Natural killer cell (primary cell): ENCODE measurements around the gene PDE3A. TPM values are rescaled to one million over a fixed set of nuclear protein-coding genes. Genes with fewer than 3 reads are reported as not detected.

Source experiments
- ATAC-seq, 3 donors: fragments of 150-1000 bp in 2 of 3; fragments of 200-7000 bp in 1 of 3; cut with Tn5 transposase; 1 replicate in 1 of 3; 2 replicates in 2 of 3; pipeline ENCODE4 v1.10.0; 2021; ENCODE audit warnings: mild to moderate bottlenecking in 2 of 3, moderate library complexity in 2 of 3
- DNase-seq, 2 donors: peaks; one replicate each; pipeline versions ENCODE4 v3.0.0 to v3.0.0-alpha.2; 2013 to 2021; ENCODE audit warnings: mixed read lengths in 1 of 2
- H3K27ac ChIP-seq: one replicate; pipeline ENCODE4 v1.5.1; 2013; ENCODE audit warnings: mild to moderate bottlenecking, low read length
- H3K27me3 ChIP-seq: one replicate; pipeline ENCODE4 v1.6.1; 2013; ENCODE audit warnings: low read length; ENCODE audit not compliant: control insufficient read depth, insufficient read depth
- H3K36me3 ChIP-seq: one replicate; pipeline ENCODE4 v1.6.1; 2013; ENCODE audit warnings: low read length; ENCODE audit not compliant: control insufficient read depth, insufficient read depth
- H3K4me1 ChIP-seq: one replicate; pipeline ENCODE4 v1.6.1; 2013; ENCODE audit warnings: low read length; ENCODE audit not compliant: control insufficient read depth, insufficient read depth
- H3K4me3 ChIP-seq: one replicate; pipeline ENCODE4 v1.5.1; 2013; ENCODE audit warnings: low read length
- H3K9me3 ChIP-seq: one replicate; pipeline ENCODE4 v1.6.1; 2013; ENCODE audit warnings: low read length; ENCODE audit not compliant: control insufficient read depth, insufficient read depth
- H3K27ac Mint-ChIP-seq, 2 donors: one replicate each; pipeline ENCODE4 v1.8.0; 2022; ENCODE audit warnings: mild to moderate bottlenecking in 2 of 2, mixed read lengths in 2 of 2, moderate library complexity in 1 of 2
- H3K27me3 Mint-ChIP-seq, 2 donors: one replicate each; pipeline ENCODE4 v1.8.0; 2022; ENCODE audit warnings: low read depth in 2 of 2, mixed read lengths in 2 of 2
- H3K36me3 Mint-ChIP-seq: one replicate; pipeline ENCODE4 v1.8.0; 2022; ENCODE audit warnings: mixed read lengths
- H3K4me1 Mint-ChIP-seq, 2 donors: one replicate each; pipeline ENCODE4 v1.8.0; 2022; ENCODE audit warnings: mixed read lengths in 2 of 2
- H3K4me3 Mint-ChIP-seq: one replicate; pipeline ENCODE4 v1.8.0; 2022; ENCODE audit warnings: mild to moderate bottlenecking, moderate library complexity, mixed read lengths
- H3K9me3 Mint-ChIP-seq, 2 donors: one replicate each; pipeline ENCODE4 v1.8.0; 2022; ENCODE audit warnings: mixed read lengths in 2 of 2
- WGBS: methylation state at CpG from one replicate; pipeline ENCODE4 v1.1.7; 2013; ENCODE audit warnings: missing lambda C conversion rate; ENCODE audit not compliant: insufficient coverage; 5-methylcytosine and 5-hydroxymethylcytosine counted together
- intact Hi-C: fragments of 100-400 bp; cut with micrococcal nuclease; formaldehyde crosslinking; loops from one replicate; pipeline ENCODE4 v1.14.2; 2022
- total RNA-seq, 4 donors: library from RNA; stranded (reverse); fragments of 120-200 nt in 1 of 4; gene quantifications; one replicate each; pipeline versions ENCODE4 v1.2.3 to v1.2.4, GENCODE V29; 2013 to 2022
- TF ChIP-seq, protein P1 (sequence below): fragments of 200-600 bp; IDR thresholded peaks from one replicate; pipeline ENCODE4 v1.8.0; 2022; ENCODE audit warnings: antibody characterized with exemption

PDE3A gene
- total RNA-seq, 3 donors from 2014 or later (not counting 1 experiment from before 2014, with no cell fraction given), result 0.20 to 0.28 (median 0.27) TPM

DNA sequence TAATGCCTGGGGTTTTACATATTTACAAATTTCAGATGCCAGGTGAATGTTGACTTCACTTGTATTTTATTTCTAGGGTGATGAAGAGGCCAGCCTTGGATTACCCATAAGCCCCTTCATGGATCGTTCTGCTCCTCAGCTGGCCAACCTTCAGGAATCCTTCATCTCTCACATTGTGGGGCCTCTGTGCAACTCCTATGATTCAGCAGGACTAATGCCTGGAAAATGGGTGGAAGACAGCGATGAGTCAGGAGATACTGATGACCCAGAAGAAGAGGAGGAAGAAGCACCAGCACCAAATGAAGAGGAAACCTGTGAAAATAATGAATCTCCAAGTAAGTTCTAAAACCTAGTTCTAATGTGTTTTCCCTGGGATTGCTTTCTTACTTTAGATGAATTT is 285.5 kb downstream of the PDE3A start:
- DNase-seq, result no peak
- TF ChIP-seq, protein P1, sequence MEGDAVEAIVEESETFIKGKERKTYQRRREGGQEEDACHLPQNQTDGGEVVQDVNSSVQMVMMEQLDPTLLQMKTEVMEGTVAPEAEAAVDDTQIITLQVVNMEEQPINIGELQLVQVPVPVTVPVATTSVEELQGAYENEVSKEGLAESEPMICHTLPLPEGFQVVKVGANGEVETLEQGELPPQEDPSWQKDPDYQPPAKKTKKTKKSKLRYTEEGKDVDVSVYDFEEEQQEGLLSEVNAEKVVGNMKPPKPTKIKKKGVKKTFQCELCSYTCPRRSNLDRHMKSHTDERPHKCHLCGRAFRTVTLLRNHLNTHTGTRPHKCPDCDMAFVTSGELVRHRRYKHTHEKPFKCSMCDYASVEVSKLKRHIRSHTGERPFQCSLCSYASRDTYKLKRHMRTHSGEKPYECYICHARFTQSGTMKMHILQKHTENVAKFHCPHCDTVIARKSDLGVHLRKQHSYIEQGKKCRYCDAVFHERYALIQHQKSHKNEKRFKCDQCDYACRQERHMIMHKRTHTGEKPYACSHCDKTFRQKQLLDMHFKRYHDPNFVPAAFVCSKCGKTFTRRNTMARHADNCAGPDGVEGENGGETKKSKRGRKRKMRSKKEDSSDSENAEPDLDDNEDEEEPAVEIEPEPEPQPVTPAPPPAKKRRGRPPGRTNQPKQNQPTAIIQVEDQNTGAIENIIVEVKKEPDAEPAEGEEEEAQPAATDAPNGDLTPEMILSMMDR, result no peak
- 92% methylated on average over 2 of the region's 2 CpGs for WGBS

DNA sequence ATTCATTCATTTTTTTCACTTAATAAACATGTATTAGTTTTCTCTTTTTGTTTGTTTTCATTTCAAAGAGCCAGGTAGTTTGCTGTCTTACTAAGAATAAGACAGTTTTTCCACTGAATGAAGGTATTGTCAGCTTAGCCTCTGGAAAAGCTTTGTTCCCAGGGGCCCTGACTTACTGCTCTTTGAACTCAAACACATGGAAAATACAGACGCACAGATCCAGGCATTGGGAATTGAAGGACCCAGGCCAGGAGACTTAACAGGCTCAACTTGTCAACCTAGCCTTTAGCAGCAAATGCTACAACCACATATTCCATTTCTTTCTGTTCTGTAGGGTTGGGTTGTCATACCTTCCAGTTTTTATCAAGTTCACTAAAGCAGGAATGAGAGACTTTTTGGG is 288.3 kb downstream of the PDE3A start:
- no peaks in the 10 kb centered on the region for H3K36me3 Mint-ChIP-seq
- TF ChIP-seq, protein P1, result no peak

More for the DNA sequence above, 285.5 kb downstream of the PDE3A start:
- Histone ChIP-seq H3K4me1 (no peaks in the 10 kb centered on the region), H3K27me3 (no peaks in the 10 kb centered on the region), H3K4me3 (no peak overlapping the region), H3K36me3 (no peaks in the 10 kb centered on the region), H3K9me3 (no peaks in the 10 kb centered on the region), H3K27ac (no peak overlapping the region)
- no peak for ATAC-seq
- Mint-ChIP-seq H3K4me1 (no peaks in the 10 kb centered on the region), H3K27ac (no peak overlapping the region), H3K27me3 (no peaks in the 10 kb centered on the region), H3K36me3 (no peaks in the 10 kb centered on the region), H3K9me3 (no peaks in the 10 kb centered on the region), H3K4me3 (no peak overlapping the region)
- intact Hi-C loops, result no loop called here

DNA sequence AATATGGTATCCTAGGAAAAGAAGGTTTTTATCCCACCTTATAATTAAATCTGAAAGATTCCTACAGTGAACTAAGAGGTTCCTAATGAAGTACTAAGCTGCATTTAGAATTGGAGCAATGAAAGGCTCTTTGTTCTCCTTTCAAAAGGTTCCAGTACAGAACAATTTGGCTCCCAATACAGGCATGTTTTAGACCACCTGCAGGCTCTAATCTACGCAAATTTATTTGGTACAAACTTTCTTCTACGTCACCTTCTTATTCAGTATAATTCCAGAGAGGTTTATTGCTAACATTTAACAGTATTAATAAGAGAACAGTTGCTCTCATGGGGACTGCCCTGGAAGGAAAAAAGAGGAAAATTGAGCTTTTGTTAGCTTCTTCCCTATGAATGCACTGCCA is 289.2 kb downstream of the PDE3A start:
- Mint-ChIP-seq H3K4me1 (no peaks in the 10 kb centered on the region), H3K27ac (no peak overlapping the region)

More for the DNA sequence above, 288.3 kb downstream of the PDE3A start:
- WGBS, result 100% methylated on average over 1 of the region's 1 CpG
- Histone ChIP-seq H3K4me1 (no peaks in the 10 kb centered on the region), H3K9me3 (peaks cover 2% of the 10 kb centered on the region), H3K27me3 (no peaks in the 10 kb centered on the region), H3K36me3 (no peaks in the 10 kb centered on the region), H3K4me3 (no peak overlapping the region), H3K27ac (no peak overlapping the region)
- DNase-seq (no peak), ATAC-seq (no peak)
- Mint-ChIP-seq H3K9me3 (peaks cover 5 to 7% of the 10 kb centered on the region in 2 donors), H3K27ac (no peak overlapping the region), H3K27me3 (no peaks in the 10 kb centered on the region), H3K4me3 (no peak overlapping the region), H3K4me1 (no peaks in the 10 kb centered on the region)
- intact Hi-C loops, result no loop called here

DNA sequence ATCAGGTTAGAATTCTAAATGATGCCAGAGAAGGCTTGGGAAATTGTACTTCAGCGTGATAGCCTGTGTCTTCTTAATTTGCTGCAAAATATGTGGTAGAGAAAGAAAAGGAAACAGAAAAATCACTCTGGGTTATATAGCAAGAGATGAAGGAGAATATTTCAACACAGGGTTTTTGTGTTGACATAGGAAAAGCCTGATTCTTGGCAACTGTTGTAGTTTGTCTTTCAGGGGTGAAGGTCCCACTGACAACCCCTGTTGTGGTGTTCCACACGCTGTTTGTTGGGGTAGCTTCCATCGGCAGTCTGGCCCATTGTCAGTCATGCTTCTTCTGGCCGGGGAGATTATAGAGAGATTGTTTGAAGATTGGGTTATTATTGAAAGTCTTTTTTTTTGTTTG is 313.0 kb downstream of the PDE3A start:
- DNase-seq, result no peak
- intact Hi-C loops, result no loop called here
- Mint-ChIP-seq H3K36me3 (peaks cover 10% of the 10 kb centered on the region), H3K27me3 (no peaks in the 10 kb centered on the region), H3K9me3 (peaks cover 6 to 11% of the 10 kb centered on the region in 2 donors), H3K27ac (no peak overlapping the region), H3K4me3 (no peak overlapping the region), H3K4me1 (no peaks in the 10 kb centered on the region)
- no peak overlapping the region for H3K4me3 ChIP-seq
- 95% methylated on average over 3 of the region's 4 CpGs for WGBS
- peaks cover 8% of the 10 kb centered on the region for H3K9me3 ChIP-seq
- no peaks in the 10 kb centered on the region for H3K4me1 ChIP-seq
- no peak overlapping the region for H3K27ac ChIP-seq
- TF ChIP-seq, protein P1, result no peak
- ATAC-seq, result no peak
- H3K27me3 ChIP-seq, result no peaks in the 10 kb centered on the region
- H3K36me3 ChIP-seq, result no peaks in the 10 kb centered on the region

More for the DNA sequence above, 289.2 kb downstream of the PDE3A start:
- ATAC-seq, result no peak
- TF ChIP-seq, protein P1, result no peak
- WGBS, result no CpG with 5 or more reads among the region's 2 CpGs
- Histone ChIP-seq H3K4me3 (no peak overlapping the region), H3K36me3 (no peaks in the 10 kb centered on the region), H3K4me1 (no peaks in the 10 kb centered on the region), H3K27me3 (no peaks in the 10 kb centered on the region), H3K27ac (no peak overlapping the region), H3K9me3 (peaks cover 5% of the 10 kb centered on the region)
- Mint-ChIP-seq H3K36me3 (no peaks in the 10 kb centered on the region), H3K4me3 (no peak overlapping the region), H3K27me3 (no peaks in the 10 kb centered on the region), H3K9me3 (peaks cover 6 to 7% of the 10 kb centered on the region in 2 donors)
- no peak for DNase-seq
- intact Hi-C loops, result no loop called here
